ENCODE measurements around the gene SV2A.

DNA sequence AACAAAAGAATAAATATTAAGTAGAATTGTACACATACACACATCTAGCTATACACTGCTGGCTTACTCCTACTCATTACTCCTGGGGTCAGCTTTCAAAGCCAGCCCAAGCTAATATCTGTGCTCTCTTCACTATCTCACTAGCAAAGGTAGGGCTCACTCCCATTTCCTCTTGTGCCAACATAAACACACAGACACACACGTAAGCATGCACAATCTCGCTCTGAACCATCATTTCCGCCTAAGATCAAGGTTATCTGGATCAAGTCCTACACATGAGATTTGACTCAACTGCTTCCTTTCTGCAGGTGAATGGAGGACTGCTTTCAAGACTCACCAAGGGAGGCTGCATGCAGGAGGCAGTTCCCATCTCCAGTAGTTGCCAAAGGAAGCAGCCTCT lies 47.8 kb upstream of the SV2A start:
- no peak for TF ChIP-seq EP300 (IDR thresholded peaks at IDR 0.05)
- TF ChIP-seq POLR2A (IDR thresholded peaks at IDR 0.05) = no peak

Data from gastroesophageal sphincter (tissue), 2 donors.